ENCODE measurements around the gene AADAT.
"Not testable (repeated sequence)": the region's sequence is repeated elsewhere in the genome, so short reads cannot be mapped to it uniquely, and the experiment has no call there.

- not testable (repeated sequence) for TF ChIP-seq MYC (IDR thresholded peaks at IDR 0.05; ENCODE audit: borderline replicate concordance, low read length); RFX5 (IDR thresholded peaks at IDR 0.05); MAFK (IDR thresholded peaks at IDR 0.05; ENCODE audit: partially characterized antibody); CTCF (IDR thresholded peaks at IDR 0.05); EP300 (IDR thresholded peaks at IDR 0.05); POLR2A (IDR thresholded peaks at IDR 0.05; ENCODE audit: low read length); HOXA7 (CRISPR knock-in tag; IDR thresholded peaks at IDR 0.05); CHD4 (IDR thresholded peaks at IDR 0.05; ENCODE audit: borderline replicate concordance); TP53 (CRISPR knock-in tag; IDR thresholded peaks at IDR 0.05)
Observed at GRCh38 chr4:170098171-170098570, 8.4 kb upstream of the AADAT start.
